IPS DF 19.7 (cell line): ENCODE results near the gene IL1RAP.
"Not testable (repeated sequence)": the region's sequence is repeated elsewhere in the genome, so short reads cannot be mapped to it uniquely, and the experiment has no call there.

Experiments used
- DNase-seq: peaks from one replicate; pipeline ENCODE4 v3.0.0-alpha.2; 2013; ENCODE audit warnings: low read depth, low spot score

The IL1RAP gene, protein sequence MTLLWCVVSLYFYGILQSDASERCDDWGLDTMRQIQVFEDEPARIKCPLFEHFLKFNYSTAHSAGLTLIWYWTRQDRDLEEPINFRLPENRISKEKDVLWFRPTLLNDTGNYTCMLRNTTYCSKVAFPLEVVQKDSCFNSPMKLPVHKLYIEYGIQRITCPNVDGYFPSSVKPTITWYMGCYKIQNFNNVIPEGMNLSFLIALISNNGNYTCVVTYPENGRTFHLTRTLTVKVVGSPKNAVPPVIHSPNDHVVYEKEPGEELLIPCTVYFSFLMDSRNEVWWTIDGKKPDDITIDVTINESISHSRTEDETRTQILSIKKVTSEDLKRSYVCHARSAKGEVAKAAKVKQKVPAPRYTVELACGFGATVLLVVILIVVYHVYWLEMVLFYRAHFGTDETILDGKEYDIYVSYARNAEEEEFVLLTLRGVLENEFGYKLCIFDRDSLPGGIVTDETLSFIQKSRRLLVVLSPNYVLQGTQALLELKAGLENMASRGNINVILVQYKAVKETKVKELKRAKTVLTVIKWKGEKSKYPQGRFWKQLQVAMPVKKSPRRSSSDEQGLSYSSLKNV

DNA sequence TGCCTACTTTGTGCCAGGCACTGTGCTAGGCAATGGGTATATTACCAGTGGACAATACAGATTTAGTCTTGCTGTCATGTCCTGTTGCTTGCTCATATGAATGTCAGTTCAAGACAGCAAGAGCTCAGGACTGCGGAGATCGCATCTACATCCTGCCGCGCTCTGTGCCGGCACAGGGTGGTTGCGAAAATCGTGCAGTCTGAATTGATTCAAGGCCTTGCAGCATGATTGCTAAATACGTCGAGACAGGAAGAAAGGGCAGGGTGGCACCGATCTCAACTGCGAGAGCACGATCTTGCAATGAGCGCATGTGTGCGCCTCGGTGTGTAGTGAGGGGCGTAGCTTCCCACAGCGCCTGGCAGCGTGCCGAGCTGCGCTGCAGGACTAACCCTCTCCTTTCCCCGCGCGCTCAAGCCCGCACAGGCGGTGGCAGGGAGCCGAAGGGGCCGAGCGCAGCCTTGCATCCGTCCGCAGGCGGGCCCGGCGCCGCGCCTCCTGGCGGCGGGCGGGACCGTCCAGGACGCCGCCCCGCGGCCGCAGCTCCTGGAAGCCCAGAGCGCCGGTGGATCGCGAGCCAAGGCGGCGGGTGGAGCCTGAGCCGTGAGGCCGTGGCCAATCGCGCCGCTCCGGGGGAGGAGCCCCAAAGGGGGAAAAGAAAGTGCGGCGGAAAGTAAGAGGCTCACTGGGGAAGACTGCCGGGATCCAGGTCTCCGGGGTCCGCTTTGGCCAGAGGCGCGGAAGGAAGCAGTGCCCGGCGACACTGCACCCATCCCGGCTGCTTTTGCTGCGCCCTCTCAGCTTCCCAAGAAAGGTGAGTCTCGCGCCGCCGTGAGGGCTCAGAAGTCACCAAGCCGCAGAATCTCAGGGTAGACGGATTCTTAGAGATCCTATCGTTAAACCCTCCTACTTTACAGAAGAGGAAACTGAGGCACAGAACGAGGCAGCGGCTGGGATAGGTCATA lies at the start of gene IL1RAP:
Gene IL1RAP (plus strand): TSS at position 677 of the 962 bp plus-strand sequence. CDS start 50,205 bp downstream, outside the sequence.
- DNase-seq: no peak

DNA sequence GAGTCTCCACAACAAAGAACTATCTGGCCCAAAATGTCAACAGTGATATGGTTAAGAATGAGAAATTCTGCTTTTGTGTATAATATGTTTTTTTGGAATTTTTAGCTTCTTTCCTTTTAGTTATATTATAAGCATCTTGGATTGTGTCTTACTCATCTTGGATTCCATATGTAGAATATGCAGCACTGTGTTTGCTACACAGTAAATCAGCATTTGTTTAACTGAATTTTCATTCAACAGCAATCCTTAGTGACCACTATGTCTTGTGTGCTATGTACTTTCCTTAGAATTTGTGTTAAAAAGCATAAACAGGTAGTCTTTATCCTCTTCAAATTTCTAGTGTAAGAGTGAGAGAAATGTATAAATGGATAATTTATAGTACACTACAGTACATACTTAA lies 46.0 kb upstream of the IL1RAP start:
- no peak for DNase-seq

DNA sequence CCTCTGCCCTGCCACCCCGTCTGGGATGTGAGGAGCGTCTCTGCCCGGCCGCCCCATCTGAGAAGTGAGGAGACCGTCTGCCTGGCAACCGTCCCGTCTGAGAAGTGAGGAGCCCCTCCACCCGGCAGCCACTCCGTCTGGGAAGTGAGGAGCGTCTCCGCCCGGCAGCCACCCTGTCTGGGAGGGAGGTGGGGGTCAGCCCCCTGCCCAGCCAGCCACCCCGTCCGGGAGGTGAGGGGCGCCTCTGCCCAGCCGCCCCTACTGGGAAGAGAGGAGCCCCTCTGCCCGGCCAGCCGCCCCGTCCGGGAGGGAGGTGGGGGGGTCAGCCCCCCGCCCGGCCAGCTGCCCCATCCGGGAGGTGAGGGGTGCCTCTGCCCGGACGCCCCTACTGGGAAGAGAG lies 40.6 kb upstream of the IL1RAP start:
- not testable (repeated sequence) for DNase-seq

DNA sequence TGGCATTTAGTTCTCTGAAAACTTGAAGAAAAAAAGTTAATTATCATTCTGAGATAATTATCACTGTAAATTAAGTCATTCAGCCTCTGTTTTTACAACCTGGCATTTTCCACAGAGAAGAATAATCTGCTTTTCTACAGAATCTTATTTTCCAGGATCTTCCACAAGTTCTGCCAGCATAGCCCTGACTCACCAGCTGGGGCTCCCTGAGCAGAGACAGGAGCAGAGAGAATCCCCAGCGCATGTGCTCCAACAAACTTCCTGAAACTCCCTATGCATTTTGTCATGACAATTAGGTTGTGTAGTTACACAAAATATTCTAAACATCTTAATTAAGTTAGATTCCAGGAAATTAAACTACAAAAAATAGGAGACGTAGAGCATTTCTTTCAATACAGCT lies 32.1 kb upstream of the IL1RAP start:
- DNase-seq: no peak

DNA sequence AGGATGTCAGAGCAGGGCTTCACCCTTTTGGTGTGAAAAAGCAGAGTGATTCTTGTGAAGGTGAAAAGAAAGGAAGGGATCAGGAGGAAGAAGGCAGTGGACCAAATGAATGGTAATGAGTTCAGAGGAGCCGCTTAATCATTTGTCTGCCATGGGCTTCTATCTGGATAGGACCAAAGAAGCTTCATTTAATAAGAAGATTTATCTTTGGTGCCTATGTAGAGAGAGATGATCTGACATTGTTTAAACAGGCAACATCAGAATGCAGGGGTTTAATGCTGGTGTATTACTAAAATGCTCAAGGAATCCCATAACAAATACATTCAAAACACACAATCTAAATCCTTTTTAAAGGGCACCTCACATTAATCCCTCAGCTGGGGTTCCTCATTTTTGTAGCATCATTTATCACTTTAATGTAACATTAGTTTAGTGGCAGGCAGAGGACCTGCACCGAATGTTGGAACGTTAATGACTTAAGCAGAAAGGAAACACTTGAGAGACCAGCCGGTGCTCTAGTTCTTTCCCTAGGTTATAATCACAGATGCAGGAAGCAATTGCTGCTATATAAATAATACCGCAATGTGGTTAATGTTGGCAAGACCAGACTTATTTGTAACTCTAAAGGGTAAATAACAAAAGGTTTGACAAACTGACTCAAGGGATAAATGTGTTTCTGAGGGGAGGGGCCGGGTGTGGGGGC lies 27.9 kb upstream of the IL1RAP start:
- no peak for DNase-seq

DNA sequence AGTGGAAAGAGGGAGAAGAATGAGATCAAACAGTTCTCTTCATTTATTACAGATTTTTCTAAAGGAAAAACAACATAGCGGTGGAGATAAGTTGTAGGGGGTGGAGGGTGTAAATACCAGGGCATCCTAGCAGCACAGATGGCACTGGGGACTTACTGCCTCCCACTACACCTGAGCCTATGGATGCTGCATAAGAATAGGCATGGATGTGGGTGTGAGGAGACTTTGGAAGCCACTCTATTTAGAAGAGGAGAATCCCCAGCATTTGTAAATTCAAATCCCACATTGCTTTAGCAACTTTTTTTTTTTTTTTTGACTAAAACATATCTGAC lies 27.4 kb upstream of the IL1RAP start:
- DNase-seq: no peak

DNA sequence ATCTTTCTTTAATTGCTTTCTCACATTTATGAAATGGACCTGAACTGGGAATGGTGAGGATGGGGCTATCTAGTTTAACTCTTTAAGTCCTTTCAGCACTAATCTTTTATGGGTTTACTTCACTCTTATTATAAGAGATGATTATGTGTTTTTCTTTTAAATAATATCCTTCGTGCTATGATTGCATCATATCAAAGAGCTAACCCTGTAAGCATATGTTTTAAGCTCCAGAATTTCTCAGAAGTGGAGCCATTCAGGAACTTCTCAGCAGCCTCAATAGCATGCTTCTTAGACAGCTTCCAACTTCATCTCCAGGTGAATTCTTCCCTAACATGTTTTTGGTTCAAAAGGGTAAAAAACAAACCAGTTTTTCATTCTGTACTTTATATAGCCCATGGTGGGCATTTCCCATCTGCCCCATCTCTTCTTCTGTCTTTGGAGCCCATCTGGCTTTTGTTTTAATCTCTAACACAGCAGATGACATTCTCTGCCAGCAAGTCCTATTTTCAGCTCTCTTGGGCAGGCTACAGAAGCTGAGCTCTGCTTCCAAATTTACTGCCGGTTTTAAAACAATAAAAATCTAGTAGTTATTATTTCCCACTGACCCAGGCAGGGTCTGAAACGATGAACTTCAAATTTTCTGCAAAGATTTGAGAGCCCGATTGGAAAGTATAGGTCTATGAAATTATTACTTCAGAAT lies 26.8 kb upstream of the IL1RAP start:
- DNase-seq: no peak

DNA sequence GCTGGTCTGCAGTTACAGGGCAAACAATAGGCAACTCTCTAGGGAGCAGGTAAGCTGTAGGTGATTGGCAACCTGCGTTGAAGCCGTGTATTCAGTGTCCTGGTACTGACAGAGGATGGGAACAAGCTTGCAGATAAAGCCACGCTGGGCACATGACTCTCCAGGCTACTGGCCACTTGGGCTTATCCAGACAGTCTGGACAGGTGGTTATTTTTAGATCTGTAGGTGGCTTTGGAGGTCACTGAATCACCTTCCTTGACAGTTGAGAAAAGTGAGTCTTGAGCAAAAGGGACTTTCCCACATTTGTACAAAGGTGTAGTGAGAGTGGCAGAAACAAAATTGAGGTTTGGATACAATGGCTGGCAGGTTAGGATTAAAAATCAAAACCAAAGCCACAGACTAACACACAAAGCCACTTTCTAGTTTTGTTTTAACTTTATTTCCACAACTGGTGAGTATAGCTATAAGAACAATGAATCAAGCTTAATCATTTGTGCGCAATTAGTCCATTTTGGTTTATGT lies 22.3 kb upstream of the IL1RAP start:
- no peak for DNase-seq

DNA sequence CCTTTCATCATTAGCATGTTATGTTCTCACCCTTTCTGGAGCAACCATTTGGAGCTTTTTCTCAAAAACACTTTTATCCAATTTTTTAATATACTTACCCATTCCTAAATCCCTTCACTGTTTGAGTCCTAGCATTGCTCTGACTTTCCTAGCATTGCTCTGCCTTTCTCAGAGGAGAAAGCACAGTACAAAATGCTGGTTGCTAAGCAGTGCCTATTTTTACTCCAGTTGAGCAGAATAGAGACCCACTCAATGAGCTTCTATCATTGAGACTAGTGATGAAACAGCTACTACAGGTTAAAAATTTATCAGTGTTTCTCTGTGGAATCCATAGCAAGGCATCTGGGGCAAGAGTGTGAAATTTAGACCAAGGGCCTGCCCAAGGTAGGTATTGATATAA lies 21.8 kb upstream of the IL1RAP start:
- DNase-seq: no peak

DNA sequence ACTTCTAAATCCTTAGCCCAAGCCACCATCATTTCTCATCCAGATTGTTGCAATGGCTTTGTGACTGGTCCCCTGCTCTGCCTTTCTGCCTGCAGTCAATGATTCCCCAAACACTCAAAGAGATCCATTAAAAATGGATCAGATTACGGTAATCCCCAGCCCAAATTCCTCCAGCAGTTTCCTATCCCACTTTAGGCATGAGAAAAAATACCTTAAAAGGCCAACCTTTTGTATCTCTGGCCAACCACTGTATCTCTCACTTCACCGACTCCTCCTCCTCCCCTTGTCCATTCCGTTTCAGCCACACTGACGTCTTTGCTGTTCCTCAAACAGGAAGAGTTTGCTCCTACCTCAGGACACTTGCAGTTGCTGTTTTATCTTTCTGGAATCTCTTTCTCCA lies 20.9 kb upstream of the IL1RAP start:
- DNase-seq: no peak

DNA sequence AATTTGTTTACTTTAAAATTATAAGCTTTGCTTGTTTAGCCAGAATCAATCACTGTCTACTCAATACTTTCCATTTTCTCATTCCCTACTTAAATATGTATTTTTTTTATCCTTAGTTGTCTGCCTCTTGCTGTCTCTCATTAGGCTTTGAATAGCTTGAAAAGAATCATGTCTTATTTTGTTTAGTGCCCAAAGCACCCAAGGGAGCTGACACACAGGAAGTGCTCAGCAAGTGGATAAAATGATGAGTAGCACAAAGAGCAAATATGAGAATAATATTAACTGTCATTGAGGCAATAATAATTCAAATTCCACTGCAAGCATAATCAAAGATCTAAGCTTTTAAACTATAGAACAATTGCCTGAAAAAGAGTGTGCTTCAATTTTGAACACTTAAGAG lies 19.0 kb upstream of the IL1RAP start:
- DNase-seq: no peak

DNA sequence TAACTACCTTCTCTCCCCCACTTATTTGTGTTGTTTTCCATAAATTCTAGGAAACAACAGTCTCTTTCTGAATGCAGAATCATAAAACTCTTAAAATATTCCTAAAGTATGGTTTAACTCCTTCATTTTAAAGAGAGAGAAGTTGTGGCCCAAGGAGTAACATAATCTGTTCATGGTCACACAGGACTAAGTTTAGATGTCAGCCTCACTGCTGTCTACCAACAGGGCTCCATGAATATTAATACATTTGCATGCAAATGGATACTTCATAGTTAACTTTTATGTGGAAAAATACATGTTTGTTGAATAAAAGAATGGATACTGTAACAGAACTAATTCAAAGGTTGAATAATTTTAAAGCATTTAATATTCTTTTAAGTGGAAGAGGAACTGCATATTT lies 18.5 kb upstream of the IL1RAP start:
- DNase-seq: no peak

DNA sequence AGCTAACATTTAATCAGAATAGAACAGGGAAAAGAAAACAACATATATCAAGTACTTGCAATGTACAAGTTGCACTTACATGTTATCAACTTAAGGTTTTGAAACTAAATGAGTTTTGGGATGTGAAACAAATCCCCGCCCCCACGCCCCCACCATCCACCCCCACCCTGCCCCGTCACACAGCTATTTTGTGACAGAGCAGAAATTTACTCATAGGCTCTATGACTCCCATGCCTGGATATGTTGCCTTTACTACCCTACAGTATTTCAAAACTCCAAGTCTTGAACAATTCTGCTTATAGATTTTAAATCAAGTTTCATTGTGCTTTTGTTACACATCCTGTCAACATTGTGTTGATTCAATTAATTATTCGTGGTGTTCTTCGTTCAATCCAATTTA lies 18.1 kb upstream of the IL1RAP start:
- DNase-seq: no peak

DNA sequence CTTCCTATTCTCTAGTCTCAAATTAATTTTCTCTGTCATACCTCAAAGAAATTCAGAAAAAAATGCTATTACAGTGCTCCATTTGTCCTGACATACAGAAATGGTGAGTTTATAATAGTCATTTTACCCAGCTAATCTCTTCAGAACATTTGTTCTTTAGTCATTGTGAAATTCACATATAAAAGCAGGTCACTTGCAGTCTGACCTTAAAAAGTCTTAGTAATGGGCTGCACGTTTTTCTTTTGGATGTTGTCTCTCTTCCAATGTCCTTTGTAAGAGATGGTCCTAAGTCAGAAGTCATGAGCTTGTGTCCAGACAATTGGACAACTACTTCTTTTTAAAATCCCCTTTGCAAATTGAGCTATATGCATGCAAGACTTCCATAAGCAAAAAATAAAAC lies 17.0 kb upstream of the IL1RAP start:
- no peak for DNase-seq

DNA sequence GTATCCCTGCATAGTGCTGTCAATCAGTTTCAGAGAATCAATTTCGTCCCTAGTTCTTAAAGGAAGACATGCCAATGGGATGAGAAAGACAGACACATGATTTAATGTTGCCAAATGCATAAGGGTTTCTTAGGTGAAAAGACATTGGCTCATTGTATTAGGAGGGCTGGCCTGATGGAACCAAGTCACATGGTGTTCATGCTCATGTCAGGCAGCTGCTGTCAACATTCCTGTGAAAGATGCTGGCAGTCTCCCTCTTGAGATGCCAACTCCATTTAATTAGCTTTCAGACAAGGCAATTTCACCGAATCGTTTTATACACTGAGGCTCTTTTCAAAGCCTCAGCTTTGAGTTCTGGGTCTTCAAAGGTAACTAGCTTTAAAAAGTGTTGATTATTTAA lies 16.1 kb upstream of the IL1RAP start:
- no peak for DNase-seq

DNA sequence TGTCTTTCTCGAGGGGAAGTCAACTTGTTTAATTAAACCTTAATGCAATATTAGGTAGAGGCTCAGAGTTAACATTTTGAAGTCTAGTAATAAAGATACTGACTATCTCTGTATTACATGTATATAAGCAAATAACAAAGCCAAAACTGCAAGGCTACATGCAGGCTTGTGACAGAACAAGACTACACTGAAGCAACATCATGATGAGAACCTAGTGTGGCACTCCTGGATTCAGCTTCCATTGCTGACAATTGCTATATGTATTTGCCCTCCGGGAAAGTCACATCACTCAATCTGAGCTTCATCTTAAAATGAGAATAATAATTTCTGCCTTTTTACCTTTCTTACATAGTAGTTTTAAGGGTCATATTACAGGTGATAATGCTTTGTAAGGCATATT lies 15.6 kb upstream of the IL1RAP start:
- no peak for DNase-seq

DNA sequence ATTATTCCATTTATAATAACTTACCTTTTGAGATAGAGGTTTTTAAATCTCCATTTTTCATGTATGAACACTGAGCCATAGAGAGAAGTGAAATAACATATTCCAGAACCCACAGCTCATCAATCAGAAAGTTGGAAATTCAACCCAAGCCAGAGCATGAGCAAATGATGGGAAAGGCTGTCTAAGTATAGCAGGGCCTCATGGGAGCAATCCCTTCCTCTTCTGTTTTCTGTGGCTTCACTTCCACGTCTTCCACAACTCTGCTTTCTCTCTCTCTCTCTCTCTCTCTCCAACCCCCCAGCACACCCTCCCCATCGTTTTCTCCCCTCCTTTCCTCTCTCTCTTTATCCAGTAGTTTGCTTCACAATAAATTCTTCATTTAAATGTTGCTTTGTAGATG lies 14.8 kb upstream of the IL1RAP start:
- DNase-seq: no peak

DNA sequence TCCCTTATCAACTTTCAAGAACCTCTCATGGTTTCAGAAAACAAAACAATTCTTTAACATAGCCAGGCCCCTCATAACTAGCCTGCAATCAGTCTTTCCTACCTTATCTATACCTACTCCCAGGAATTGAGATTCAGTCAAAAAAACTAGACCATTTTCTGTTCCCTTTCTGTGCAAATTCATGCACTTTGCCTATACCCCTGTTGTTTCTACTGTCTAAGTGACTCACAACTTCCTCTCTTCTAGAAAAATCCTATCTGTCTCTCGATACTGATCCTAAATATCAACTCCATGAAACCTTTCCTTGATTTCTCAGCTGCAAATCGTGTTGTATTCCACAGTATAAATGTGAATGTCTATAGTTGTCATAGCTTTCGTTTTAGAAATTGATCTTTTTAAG lies 10.9 kb upstream of the IL1RAP start:
- DNase-seq: no peak

DNA sequence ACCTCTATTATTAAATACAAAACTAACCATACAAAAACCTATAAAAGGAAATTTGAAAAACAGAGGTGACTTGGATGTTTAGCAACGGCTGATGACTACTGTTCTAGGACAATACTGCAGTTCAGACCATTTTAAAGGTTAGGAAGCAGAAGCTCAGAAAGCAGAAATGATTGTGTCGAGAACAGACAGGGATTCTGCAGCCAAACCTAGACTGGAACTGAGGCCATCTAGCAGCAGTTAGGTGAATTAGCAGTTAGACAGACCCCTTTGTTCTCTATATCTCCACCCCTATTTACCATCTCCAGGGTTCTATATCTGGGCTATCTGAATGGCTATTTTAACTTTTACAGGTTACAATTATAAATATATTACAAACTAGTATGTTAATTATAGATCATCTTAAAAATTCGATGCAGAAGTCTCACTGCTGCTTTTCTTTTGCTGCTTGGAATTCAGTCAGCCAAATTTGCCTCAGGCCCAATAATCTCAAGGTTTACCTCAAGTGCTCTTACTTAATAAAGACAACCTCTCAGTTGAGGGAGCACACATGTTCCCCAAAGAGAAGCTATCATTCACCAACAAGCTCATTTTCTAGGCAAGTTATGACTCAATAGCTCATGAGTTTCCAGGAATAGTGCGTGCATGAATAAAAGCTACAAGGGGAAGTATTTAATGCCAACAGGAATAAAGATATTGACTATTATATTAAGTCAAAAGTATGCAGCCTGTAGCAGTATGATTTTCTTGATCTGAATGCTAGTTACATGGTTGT lies 9.3 kb upstream of the IL1RAP start:
- no peak for DNase-seq

DNA sequence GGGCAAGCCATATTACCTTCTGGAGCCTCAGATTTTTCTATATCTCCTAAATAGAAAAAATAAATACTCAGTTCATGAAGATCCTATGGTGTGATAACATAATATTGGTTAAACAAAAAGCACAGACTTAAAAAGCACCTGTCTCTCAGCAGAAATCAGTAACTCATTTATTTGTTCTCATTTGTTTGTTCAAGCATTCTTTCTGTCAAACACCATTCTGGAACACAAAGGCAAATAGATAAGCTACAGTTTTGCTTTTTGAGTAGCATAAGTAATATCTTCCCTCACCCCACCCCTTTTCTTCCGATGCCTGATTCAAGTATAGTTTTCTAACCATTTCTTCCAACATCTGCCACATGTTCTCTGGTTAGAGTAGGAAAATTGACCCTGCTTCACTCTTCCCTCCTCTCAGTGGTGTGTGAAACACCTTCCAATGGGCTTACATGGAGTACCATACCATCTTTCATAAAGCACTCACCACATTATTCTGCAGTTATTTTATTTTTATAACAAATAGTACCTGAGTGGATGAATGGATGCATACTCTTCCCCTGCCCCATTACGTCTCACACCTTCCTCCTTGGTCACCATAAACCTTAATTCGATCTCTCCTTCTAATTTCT lies 8.4 kb upstream of the IL1RAP start:
- DNase-seq: no peak
